Measurements from ENCODE around the gene ZNF593OS.

Gene ZNF593OS

DNA sequence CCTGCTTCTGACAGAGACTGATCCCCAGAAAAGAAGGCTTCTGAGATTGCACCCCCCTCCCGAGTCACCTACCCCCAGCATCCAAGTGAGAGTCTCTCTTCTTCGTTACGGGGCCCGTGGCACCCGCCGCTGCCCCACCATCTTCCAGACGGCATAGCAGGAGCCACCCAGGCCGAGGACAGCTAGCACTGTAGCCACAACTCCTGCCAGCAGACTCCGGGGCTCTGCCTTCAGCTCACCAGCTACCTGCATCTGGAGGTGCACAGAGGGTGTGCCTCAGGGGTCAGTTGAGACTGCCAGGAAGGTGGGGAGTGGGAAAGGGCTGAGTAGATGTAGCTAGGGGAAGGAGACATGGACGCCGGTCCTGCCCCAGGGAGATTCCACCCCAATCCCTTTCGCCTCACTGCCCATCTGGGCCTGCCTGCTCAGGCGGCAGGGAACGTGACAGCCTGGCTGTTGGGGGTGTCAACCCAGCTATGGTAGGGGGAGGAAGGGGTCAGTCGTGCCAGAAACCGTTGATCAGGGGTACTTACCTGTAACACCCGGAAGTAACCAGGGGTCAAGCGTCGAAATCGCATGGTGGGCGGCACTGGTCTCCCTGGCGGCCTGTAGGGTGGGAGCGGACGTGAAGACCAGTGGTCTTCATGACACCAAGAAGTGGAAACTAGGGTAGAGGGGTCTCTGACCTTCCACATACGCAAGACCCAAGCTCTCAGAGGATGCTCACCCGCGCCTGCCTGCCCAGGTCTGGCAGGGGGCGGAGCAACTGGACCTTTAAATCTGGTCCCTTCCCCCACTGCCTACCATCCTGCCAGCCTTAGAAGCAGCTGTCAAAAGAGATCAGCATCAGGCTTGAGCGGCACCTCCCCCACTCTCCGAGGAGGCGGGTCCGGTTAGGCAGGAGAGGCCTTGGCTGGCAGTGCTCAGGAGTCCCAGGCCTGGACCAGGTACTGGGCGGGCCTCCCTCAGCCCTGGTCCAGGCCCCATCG lies at the start of gene ZNF593OS:
TSS of gene ZNF593OS (minus strand) at position 749 of the 989 bp plus-strand sequence. CDS start at position 578, 171 bp downstream.
- no peak for DNase-seq (ENCODE audit: low spot score)

DNA sequence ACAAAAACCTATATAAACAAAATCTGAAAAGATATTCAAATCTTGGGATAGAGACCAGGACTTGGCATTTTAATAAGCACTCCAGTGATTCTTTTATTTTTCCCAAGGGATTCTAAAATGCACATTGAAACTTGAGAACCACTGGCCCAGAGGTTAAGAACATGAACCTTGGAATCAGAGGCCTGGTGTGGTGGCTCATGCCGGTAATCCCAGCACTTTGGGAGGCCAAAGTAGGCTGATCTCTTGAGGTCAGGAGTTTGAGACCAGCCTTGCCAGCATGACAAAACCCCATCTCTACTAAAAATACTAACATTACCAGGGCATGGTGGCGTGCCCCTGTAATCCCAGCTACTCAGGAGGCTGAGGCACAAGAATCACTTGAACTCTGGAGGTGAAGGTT lies 49.5 kb upstream of the ZNF593OS start:
- no peak for DNase-seq (ENCODE audit: low spot score)

- no peak for DNase-seq (ENCODE audit: low spot score)
Measured at GRCh38 chr1:26220199-26220912, 48.7 kb upstream of the ZNF593OS start.

DNA sequence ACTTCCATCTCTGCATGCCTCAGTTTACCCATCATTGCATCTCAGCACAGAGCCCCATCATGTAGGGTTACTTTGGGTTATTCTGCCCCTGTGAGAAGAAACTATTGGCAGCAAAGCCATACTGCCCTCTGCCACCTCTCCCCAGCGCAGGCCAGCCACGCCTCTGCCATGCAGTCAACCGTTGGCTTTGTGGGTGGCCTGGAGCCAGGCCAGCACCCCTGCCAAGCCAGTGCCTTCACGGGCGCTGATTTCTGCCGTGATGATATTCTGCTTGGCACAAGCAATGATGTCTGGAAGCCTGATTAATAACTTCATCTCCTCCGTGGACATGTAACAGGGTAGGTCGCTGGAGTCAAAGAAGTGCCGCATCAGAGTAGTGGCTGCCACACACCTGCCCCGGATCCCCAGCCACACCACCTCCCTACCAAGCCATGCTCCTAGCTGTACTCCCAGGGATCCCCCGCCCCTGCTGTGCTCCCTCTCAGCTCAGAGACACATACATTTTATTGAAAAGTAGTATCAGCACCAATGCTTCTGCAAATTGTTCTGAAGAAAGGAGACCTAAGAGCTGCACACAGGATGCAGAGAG lies 47.4 kb upstream of the ZNF593OS start:
- no peak for DNase-seq (ENCODE audit: low spot score)

DNA sequence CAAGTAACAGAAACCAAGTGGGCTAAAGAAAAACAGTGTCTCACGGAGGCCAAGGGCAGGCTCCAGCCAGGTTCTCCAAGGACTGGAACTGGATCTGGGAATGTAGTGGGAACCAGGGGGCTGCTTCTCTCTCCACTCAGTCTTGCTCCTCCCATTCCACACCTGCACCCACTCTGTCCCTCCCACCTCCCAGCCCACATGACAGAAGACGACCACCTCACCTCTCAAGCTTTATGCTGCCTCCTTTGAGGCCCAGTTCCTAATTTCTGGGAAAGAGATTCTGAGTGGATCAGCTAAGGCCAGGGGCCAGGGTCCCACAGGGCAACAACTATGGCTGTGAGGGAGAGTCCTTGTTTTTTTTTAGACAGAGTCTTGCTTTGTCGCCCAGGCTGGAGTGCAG lies 43.6 kb upstream of the ZNF593OS start:
- DNase-seq (ENCODE audit: low spot score): no peak

- no peak for DNase-seq (ENCODE audit: low spot score)
Measured at GRCh38 chr1:26213335-26213905, 41.8 kb upstream of the ZNF593OS start.

DNA sequence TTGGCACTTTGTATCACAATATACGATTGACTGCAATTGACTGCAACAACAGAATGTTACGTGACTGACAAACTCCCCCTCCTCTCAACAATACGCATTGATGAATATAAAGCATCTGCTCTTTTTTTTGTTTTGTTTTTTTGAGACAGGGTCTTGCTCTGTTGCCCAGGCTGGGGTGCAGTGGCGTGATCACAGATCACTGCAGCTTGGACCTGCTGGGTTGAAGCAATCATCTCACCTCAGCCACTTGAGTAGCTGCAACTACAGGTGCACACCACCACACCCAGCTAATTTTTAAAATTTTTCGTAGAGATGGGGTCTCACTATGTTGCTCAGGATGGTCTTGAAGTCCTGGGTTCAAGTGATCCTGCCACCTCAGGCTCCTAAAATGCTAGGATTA lies 41.1 kb upstream of the ZNF593OS start:
- DNase-seq (ENCODE audit: low spot score): no peak

DNA sequence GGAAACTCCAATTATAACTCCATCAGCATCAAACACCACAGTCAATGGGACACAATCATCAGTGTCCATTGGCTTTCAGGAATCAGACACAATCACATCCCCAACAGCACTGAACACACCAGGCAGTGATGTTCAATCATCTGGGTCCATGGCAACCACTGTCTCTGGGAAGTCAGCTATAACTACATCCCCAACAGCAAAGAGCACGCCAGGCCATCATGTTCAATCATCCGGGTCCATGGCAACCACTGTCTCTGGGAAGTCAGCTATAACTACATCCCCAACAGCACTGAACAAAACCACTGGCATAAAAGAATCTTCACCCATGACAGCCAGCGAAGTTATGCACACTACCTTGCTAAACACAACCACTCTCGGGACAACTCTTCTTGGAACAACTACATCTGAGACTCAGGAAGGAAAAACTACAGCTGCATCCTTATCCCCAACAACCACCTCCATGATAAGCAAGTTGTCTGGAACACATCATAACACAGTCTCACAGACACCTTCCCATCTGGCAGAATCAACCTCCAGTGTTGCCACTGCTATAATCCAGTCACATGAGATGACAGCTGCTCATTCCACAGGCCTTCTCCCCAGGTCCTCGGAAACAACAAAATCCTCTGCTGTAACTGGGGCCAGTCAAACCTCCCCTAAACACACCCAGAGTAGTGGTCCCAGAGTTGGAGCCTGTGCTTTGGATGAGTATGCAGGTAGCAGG lies 38.7 kb upstream of the ZNF593OS start:
- DNase-seq (ENCODE audit: low spot score): no peak

DNA sequence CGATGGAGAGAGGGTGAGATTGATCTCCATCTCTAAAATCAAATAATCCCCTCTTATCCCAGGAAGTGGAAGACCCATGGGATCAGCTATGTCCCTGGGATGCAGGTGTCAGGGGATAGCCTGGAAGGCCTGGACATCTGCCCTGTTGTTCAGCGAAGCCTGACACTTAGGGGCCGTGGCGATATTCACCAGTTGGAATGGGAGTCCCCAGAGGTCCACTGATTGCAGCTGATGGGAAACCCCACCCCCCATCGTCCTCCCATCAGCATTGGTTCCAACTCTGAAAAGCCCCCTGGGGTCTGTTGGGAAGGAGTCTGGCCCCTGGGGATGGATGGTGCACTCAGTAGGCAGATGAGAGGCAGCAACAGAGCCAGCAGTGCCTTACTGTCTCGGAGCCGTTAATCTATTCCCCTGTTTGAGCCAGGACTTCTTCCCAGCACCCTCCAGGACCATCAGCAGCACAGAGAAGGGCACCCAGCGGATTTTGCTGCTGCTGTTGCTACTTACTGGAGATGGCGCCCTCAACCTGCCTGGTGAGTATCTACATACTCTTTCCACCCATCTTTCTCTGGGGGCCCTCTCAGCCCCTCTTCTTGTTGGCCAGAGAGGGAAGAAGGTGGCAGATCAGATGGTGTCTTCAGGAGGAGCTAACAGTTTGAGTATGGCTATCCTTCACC lies 32.1 kb upstream of the ZNF593OS start:
- no peak for DNase-seq (ENCODE audit: low spot score)

DNA sequence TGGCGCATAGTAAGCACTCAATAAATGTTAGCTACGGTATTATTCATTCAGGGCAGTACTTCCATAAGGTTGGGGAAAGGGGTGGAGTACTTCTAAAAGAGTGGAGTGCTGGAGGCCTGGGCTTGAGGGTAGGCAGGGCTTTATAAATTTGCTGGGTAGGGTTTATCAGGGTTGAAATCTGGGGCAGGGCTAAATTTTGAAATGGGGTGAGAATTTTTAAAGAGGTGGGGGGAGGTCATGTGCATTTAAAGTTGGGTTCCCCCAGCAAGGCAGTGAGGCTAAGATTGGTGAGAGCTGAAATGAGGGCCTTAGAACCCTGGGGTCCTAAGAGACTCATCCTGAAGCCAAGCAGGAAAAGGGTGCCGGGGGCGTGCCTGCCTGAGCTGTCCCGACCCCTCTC lies 28.8 kb upstream of the ZNF593OS start:
- DNase-seq (ENCODE audit: low spot score): no peak

DNA sequence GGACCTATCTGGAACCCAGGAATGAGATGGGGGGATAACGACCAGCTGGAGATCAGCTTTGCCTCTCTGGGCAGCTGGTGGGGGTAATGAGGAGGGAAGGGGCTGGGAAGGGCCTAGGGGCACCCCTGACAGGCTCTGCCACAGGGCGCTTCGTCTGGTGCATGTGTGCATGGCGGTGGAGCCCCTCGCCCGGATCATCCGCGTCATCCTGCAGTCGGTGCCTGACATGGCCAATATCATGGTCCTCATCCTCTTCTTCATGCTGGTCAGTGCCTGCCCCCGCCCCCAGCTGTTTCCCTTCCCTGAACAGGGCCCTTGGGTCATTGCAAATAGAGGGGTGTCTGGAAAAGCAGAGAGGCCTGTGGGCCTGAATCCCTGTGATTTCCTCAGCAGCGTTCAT lies 26.2 kb upstream of the ZNF593OS start:
- DNase-seq (ENCODE audit: low spot score): no peak

GRCh38 chr1:26197301-26197700 lies 25.7 kb upstream of the ZNF593OS start:
- no peak for DNase-seq (ENCODE audit: low spot score)

GRCh38 chr1:26195805-26196204 lies 24.2 kb upstream of the ZNF593OS start:
- no peak for DNase-seq (ENCODE audit: low spot score)

DNA sequence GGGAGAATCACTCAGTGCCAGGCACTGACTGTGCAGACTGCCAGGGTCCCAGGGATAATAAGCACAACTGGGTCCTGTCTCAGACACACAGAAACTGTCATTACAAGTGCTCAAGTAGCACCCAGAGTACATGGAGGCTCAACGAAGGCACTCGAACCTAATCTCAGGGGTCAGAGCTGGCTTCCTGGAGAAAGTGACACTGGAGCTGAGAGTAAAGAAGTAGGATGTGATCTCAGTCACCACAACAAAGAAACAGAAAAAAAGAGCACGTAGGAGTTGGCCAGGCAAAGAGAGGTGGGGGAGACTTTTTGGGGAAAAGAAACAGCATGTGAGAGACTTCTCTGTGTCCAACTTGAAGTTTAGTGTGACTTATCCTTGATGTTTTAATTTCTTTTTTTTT lies 20.1 kb upstream of the ZNF593OS start:
- no peak for DNase-seq (ENCODE audit: low spot score)

GRCh38 chr1:26190373-26190987 lies 18.8 kb upstream of the ZNF593OS start, which contains the start of gene CATSPER4:
CATSPER4 (plus strand) TSS chr1:26190602; CDS start chr1:26190628, 26 bp downstream.
- DNase-seq (ENCODE audit: low spot score): peak; percentile 47

- DNase-seq (ENCODE audit: low spot score): no peak
Measured at GRCh38 chr1:26189751-26190275, 18.2 kb upstream of the ZNF593OS start.

GRCh38 chr1:26189331-26189730 lies 17.7 kb upstream of the ZNF593OS start:
- DNase-seq (ENCODE audit: low spot score): no peak

DNA sequence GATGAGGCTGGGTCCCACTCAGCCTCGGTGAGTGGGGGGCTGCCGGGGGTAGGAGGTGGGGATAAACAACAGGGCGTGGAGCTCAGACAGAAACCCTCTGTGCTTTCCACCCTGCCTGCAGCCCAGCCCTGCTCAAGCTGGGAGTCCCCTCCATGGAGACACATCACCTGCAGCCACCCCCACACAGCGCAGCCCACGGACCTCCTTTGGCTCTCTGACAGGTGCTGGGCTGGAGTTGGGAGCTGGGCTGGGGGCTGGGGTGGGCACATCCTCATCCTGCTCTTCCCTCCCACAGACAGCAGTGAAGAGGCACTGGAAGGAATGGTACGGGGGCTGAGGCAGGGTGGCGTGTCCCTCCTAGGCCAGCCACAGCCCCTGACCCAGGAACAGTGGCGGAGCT lies 16.8 kb upstream of the ZNF593OS start:
- no peak for DNase-seq (ENCODE audit: low spot score)

DNA sequence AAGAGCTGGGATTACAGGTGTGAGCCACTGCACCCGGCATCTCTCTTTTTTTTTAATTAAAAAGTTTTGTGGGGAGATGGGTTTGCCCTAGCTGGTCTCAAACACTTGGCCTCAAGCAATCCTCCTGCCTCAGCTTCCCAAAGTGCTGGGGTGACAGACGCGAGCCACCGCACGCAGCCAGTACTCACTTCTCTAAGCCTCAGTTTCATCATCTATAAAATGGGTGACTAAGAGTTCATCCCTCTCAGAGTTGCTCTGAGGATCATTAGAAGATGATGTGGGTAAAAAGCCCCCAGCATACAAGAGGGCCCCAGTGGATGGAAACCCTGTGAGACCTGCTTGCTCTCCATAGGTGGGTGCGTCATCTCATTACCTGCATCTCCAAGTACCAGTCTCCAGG lies 16.2 kb upstream of the ZNF593OS start:
- no peak for DNase-seq (ENCODE audit: low spot score)

GRCh38 chr1:26184883-26185282 lies 13.3 kb upstream of the ZNF593OS start:
- DNase-seq (ENCODE audit: low spot score): no peak
